GM12878 (cell line): Measurements from ENCODE around the gene PSMD14.
"Not testable (repeated sequence)": the region's sequence is repeated elsewhere in the genome, so short reads cannot be mapped to it uniquely, and the experiment has no call there.

Source experiments
- BACH1 ChIP-seq: fragments of 450-650 bp; IDR thresholded peaks from 2 replicates; pipeline ENCODE4 v1.6.1; 2017; ENCODE audit warnings: mild to moderate bottlenecking, borderline replicate concordance
- CEBPB ChIP-seq, 2 experiments: fragments of 150-350 bp in 1 of 2; IDR thresholded peaks; 2 replicates each; pipeline ENCODE4 v1.6.1; 2012 to 2014; ENCODE audit warnings: low read depth in 2 of 2, low read length in 2 of 2, borderline replicate concordance in 1 of 2, inconsistent platforms in 1 of 2
- CEBPZ ChIP-seq: fragments of 150-350 bp; IDR thresholded peaks from 2 replicates; pipeline ENCODE4 v1.6.1; 2016; ENCODE audit warnings: low read depth, low read length
- CTCF ChIP-seq, 3 experiments: IDR thresholded peaks in 2 of 3; conservative IDR thresholded peaks in 1 of 3; 2 replicates each; pipeline ENCODE4 v1.5.1; 2011; ENCODE audit warnings: low read depth in 3 of 3, low read length in 3 of 3, mild to moderate bottlenecking in 3 of 3, control low read depth in 2 of 3, moderate library complexity in 2 of 3, inconsistent platforms in 1 of 3, mixed read lengths in 1 of 3; ENCODE audit not compliant: control insufficient read depth in 2 of 3, insufficient read depth in 1 of 3; ENCODE audit errors: extremely low read depth in 1 of 3
- HCFC1 ChIP-seq: fragments of 150-350 bp; IDR thresholded peaks from 2 replicates; pipeline ENCODE4 v1.6.1; 2014; ENCODE audit warnings: low read length
- MXI1 ChIP-seq: fragments of 150-350 bp; IDR thresholded peaks from 2 replicates; pipeline ENCODE4 v1.6.1; 2011; ENCODE audit warnings: low read depth, mild to moderate bottlenecking, inconsistent platforms, low read length, improper control_type of control experiment
- POLR2A ChIP-seq: IDR thresholded peaks from 2 replicates; pipeline ENCODE4 v1.6.1; 2011; ENCODE audit warnings: low read depth, mild to moderate bottlenecking, low read length
- RFX5 ChIP-seq: IDR thresholded peaks from 2 replicates; pipeline ENCODE4 v1.6.1; 2011; ENCODE audit warnings: low read depth, low read length, improper control_type of control experiment
- SREBF2 ChIP-seq: IDR thresholded peaks from 2 replicates; pipeline ENCODE4 v1.6.1; 2012; ENCODE audit warnings: mild to moderate bottlenecking, low read length

GRCh38 chr2:161360095-161360654, 52.0 kb downstream of the PSMD14 start:
- TF ChIP-seq CTCF (IDR thresholded peaks at IDR 0.05 in 2 of 3, conservative IDR thresholded peaks at IDR 0.05 in 1 of 3; ENCODE audit: control insufficient read depth in 2 of 3, extremely low read depth in 1 of 3, insufficient read depth in 1 of 3, low read depth in 3 of 3, low read length in 3 of 3); HCFC1; RFX5; POLR2A; BACH1; MXI1; CEBPZ; SREBF2; CEBPB (IDR thresholded peaks at IDR 0.05; ENCODE audit: borderline replicate concordance in 1 of 2, low read depth in 2 of 2, low read length in 2 of 2): not testable (repeated sequence)
